Kidney glomerular epithelial cell (primary cell): ENCODE data around the gene FSCN2.
"Not testable (repeated sequence)": the region's sequence is repeated elsewhere in the genome, so short reads cannot be mapped to it uniquely, and the experiment has no call there.

Experiments used
- DNase-seq: peaks from one replicate; lab custom pipeline; 2025; lab: John Stamatoyannopoulos, UW

FSCN2 gene

DNA sequence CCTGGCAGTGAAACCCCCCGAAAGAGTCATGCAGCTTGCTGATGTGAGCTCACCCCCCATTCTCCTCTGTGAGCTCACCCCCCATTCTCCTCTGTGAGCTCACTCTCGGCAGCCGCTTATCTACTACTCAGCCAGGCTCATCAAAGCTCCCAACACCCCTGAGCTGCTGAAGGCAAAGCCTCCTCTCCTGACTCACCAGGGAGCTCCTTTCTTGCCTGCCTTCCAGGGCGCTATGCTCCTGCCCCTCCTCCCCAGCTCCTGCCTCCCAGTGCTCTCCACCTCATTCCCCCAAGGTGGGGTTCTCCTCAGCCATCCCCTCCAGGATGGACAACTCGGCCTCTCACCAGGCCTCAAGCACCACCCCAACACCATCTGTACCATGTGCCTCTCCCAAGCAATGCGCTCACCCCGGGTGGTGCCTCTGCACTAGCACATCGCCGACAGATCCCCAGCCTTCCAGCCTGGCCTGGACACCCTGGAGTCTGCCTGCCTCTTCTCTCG is 51.7 kb downstream of the FSCN2 start:
- peak; percentile 12 for DNase-seq

DNA sequence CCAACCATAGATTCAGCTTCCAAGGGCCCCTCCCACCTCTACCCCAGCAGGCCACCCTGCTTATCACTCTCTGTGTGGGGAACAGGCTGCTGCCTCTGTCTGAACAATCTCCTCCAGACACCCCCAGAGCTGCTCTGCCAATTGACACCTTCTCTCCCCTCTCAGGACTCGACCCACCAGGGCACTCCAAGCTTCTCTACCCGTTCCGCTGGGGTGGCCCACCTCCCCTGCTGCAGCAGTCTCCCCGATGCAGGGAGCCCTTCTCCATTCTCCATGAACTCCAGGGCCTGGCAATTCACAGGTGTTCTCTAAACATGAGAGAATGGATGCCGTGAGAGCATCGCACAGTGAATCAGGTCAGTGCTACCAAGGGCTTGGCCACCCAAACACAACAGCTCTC is 52.3 kb downstream of the FSCN2 start:
- DNase-seq: no peak

- no peak for DNase-seq
Measured at GRCh38 chr17:81581758-81582157, 53.6 kb downstream of the FSCN2 start.

- DNase-seq: peak; percentile 42
Measured at GRCh38 chr17:81582341-81582740, 54.2 kb downstream of the FSCN2 start.

DNA sequence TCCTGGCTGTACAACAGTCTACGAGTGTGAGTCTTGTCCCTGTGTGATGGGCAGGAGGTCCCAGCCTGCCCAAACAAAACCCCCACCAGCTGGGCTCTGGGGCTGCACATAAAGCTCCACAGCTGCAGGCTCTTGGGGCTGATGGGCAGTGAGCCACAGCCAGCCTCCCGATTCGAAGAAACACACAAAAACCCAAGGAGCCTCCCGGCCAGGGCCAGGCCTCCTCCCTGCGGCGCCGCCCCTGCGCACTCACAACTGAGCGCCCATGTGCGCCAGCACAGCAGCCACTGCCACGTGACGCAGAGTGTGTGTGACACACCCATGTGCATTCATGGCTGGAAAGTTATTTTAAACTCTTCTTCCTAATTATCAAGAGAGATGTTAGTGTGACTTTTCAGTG is 54.6 kb downstream of the FSCN2 start:
- DNase-seq: no peak

GRCh38 chr17:81583589-81584342 is 55.6 kb downstream of the FSCN2 start:
- no peak for DNase-seq

GRCh38 chr17:81584771-81585170 is 56.6 kb downstream of the FSCN2 start:
- DNase-seq: not testable (repeated sequence)

DNA sequence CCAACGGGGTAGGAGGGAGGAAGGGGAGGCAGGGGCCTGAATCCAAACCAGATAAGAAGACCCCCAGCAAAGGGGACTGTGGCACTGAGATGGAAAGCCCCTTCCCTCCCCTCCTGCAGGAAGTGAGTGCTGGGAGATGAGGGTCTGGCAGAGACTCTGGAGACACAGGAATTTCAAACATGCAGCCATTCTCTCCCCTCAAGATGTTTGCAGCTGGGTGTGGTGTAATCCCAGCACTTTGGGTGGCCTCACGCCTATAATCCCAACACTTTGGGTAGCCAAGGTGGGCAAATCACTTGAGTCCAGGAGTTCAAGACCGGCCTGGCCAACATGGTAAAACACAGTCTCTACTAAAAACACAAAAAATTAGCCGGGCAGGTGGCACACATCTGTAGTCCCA is 57.9 kb downstream of the FSCN2 start:
- DNase-seq: no peak
